ENCODE data around the gene VPS33A. TPM values are rescaled to one million over a fixed set of nuclear protein-coding genes. Genes with fewer than 3 reads are reported as not detected.

Gene VPS33A
- total and polyA plus RNA-seq, 10 of the 15 experiments (the other 5 are each of a cell fraction or from before 2014, with no cell fraction given), result 7.7 to 33.6 (median 21.6) TPM

DNA sequence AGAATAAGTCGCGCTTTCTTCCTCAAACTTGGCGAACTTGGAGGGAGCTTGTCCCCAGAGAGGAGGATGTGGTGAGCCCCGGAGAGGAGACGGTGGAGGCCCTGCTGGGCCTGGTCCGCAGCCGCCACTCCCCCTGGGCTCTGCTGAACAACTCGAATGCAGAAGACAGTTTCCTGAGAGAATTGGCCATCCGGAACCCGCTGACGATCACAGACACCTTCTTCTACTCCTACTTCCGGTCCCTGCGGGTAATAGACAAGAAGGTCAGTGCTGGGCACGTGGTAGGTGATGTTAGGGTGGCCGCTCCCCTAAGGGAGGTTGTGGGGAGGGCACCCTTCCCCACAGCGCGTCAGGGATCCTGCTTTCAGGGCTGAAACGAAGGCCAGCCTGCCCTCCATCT, 81.8 kb downstream of the VPS33A start:
- in situ Hi-C loops (cut with MboI) (no loop called here), intact Hi-C loops (cut with micrococcal nuclease; ENCODE audit: unreplicated experiment) (no loop called here)
- Histone ChIP-seq H3K9me3 (replicated peaks; ENCODE audit: control insufficient read depth, insufficient read depth, low read length) (no peaks in the 10 kb centered on the region), H3K4me1 (ENCODE audit: control insufficient read depth, insufficient read depth, low read length) (peaks cover 7% of the 10 kb centered on the region), H3K4me3 (no peak overlapping the region), H3K79me2 (ENCODE audit: control insufficient read depth, insufficient read depth, low read length) (no peaks in the 10 kb centered on the region), H3K27me3 (replicated peaks in 1 of 2; ENCODE audit: control insufficient read depth in 2 of 2, insufficient read depth in 2 of 2, low read length in 1 of 2) (no peaks in the 10 kb centered on the region; a peak in 1 of 4 replicates), H2AFZ (ENCODE audit: control insufficient read depth, low read depth, low read length) (peak overlapping the region; percentile 33), H3K4me2 (ENCODE audit: control insufficient read depth, insufficient read depth) (no peak overlapping the region; the same call in 1 of the 2 replicates), H3K9ac (ENCODE audit: control insufficient read depth, insufficient read depth, low read length) (no peak overlapping the region), H3K36me3 (ENCODE audit: control insufficient read depth in 2 of 2, insufficient read depth in 2 of 2, low read length in 1 of 2) (no peaks in the 10 kb centered on the region), H3K27ac (ENCODE audit: control insufficient read depth, insufficient read depth) (no peak overlapping the region), H4K20me1 (ENCODE audit: control insufficient read depth, insufficient read depth) (no peaks in the 10 kb centered on the region)
- ChIA-PET RAD21 (ENCODE audit: unreplicated experiment) (no interaction called here), POLR2A (no interaction called here), SMC1A (ENCODE audit: uncharacterized antibody, unreplicated experiment) (interaction anchor here (0.7 kb wide), 1 partner anchor 1803 kb away, joined by 3 read pairs; no protein-coding TSS in a partner anchor), CTCF (no interaction called here)
- 20% methylated on average over 18 of the region's 18 CpGs for WGBS (ENCODE audit: insufficient coverage, insufficient replicate concordance, low lambda C conversion rate, missing lambda C conversion rate)
- ATAC-seq, result peak; percentile 66
- BruUV-seq (replicated peaks), result no TSS peak
- peak in 1 of 2 experiments; percentile 40; a peak in 1 of 4 replicates for TF ChIP-seq BHLHE40 (IDR thresholded peaks at IDR 0.05; ENCODE audit: borderline replicate concordance in 1 of 2, low read depth in 2 of 2, low read length in 1 of 2)
- no peak for TF ChIP-seq GATAD2B (conservative IDR thresholded peaks at IDR 0.05; ENCODE audit: low read depth)
- no peak for TF ChIP-seq CHD1 (IDR thresholded peaks at IDR 0.05; ENCODE audit: low read depth, low read length)
- TF ChIP-seq, protein P1, sequence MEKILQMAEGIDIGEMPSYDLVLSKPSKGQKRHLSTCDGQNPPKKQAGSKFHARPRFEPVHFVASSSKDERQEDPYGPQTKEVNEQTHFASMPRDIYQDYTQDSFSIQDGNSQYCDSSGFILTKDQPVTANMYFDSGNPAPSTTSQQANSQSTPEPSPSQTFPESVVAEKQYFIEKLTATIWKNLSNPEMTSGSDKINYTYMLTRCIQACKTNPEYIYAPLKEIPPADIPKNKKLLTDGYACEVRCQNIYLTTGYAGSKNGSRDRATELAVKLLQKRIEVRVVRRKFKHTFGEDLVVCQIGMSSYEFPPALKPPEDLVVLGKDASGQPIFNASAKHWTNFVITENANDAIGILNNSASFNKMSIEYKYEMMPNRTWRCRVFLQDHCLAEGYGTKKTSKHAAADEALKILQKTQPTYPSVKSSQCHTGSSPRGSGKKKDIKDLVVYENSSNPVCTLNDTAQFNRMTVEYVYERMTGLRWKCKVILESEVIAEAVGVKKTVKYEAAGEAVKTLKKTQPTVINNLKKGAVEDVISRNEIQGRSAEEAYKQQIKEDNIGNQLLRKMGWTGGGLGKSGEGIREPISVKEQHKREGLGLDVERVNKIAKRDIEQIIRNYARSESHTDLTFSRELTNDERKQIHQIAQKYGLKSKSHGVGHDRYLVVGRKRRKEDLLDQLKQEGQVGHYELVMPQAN (conservative IDR thresholded peaks at IDR 0.05), result no peak
- no peak for TF ChIP-seq DPF2 (IDR thresholded peaks at IDR 0.05)
- TF ChIP-seq PAX5 (IDR thresholded peaks at IDR 0.05; ENCODE audit: borderline replicate concordance, low read depth, low read length), result 0 out of 2 replicates have a peak, but pooled peaks have one; percentile 36
- TF ChIP-seq TARDBP (IDR thresholded peaks at IDR 0.05; ENCODE audit: borderline replicate concordance), result no peak
- no peak for TF ChIP-seq RUNX3 (IDR thresholded peaks at IDR 0.05; ENCODE audit: low read length)
- no peak for TF ChIP-seq ZNF384 (IDR thresholded peaks at IDR 0.05; ENCODE audit: borderline replicate concordance, low read depth, low read length)
- no peak for TF ChIP-seq ZNF217 (IDR thresholded peaks at IDR 0.05)
- TF ChIP-seq, protein P2, sequence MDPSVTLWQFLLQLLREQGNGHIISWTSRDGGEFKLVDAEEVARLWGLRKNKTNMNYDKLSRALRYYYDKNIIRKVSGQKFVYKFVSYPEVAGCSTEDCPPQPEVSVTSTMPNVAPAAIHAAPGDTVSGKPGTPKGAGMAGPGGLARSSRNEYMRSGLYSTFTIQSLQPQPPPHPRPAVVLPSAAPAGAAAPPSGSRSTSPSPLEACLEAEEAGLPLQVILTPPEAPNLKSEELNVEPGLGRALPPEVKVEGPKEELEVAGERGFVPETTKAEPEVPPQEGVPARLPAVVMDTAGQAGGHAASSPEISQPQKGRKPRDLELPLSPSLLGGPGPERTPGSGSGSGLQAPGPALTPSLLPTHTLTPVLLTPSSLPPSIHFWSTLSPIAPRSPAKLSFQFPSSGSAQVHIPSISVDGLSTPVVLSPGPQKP (IDR thresholded peaks at IDR 0.05; ENCODE audit: low read depth, low read length), result no peak
- TF ChIP-seq IKZF2 (IDR thresholded peaks at IDR 0.05), result no peak
- no peak for TF ChIP-seq JUNB (IDR thresholded peaks at IDR 0.05)
- TF ChIP-seq RFX5 (IDR thresholded peaks at IDR 0.05; ENCODE audit: low read depth, low read length), result no peak
- TF ChIP-seq POU2F2 (IDR thresholded peaks at IDR 0.05; ENCODE audit: borderline replicate concordance, low read depth, low read length), result no peak
- 0 out of 2 replicates have a peak, but pooled peaks have one; percentile 5 for TF ChIP-seq CREM (IDR thresholded peaks at IDR 0.05; ENCODE audit: low read depth)
- no peak for TF ChIP-seq SUZ12 (IDR thresholded peaks at IDR 0.05; ENCODE audit: unreplicated experiment)
- no peak for TF ChIP-seq YBX1 (IDR thresholded peaks at IDR 0.05)
- FAIRE-seq, result no peak
- no peak for DNase-seq (ENCODE audit: low read depth, low spot score)
